Nephron progenitor cell (in vitro differentiated cells): Measurements from ENCODE around the gene ASH1L.

Source experiments
- DNase-seq: peaks from one replicate; pipeline ENCODE4 v3.0.0; 2021
- H3K27ac Mint-ChIP-seq: 2 replicates; pipeline ENCODE4 v1.8.0; 2021; ENCODE audit warnings: mild to moderate bottlenecking, moderate library complexity, mixed read lengths
- H3K27me3 Mint-ChIP-seq: 2 replicates; pipeline ENCODE4 v1.8.0; 2021; ENCODE audit warnings: mild to moderate bottlenecking, low read depth, mixed read lengths; ENCODE audit not compliant: poor library complexity
- H3K36me3 Mint-ChIP-seq: 2 replicates; pipeline ENCODE4 v1.8.0; 2021; ENCODE audit warnings: low read depth, mixed read lengths
- H3K4me1 Mint-ChIP-seq: 2 replicates; pipeline ENCODE4 v1.8.0; 2021; ENCODE audit warnings: mixed read lengths
- H3K4me3 Mint-ChIP-seq: 2 replicates; pipeline ENCODE4 v1.8.0; 2021; ENCODE audit warnings: mild to moderate bottlenecking, moderate library complexity, mixed read lengths
- H3K9me3 Mint-ChIP-seq: 2 replicates; pipeline ENCODE4 v1.8.0; 2021; ENCODE audit warnings: mild to moderate bottlenecking, moderate library complexity, mixed read lengths
- TF ChIP-seq, protein P1 (sequence below): fragments of 200-600 bp; sonication (generic); IDR thresholded peaks from 2 replicates; pipeline ENCODE4 v1.5.0; 2021; ENCODE audit warnings: antibody characterized with exemption

The ASH1L gene

DNA sequence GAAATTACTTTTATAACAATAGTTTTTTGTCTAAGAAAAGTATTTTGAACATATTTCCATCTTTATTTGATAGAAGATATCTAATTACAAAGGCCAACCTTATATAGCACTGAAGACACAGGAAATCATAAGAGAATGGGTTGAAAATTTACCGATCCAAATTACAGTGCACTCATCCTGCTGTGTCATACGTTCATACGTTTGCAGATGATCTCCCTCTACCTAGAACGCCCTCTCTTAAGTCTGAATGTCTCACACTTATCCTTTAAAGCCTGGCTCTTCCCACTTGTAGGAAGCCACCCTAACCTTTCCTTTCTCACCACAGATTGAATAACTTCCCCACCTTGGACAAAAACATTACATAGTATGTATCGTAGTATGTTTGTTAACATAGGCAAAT, 9.3 kb downstream of the ASH1L start:
- Mint-ChIP-seq H3K9me3 (peaks cover 28% of the 10 kb centered on the region), H3K4me3 (no peak overlapping the region), H3K4me1 (peaks cover 9% of the 10 kb centered on the region), H3K36me3 (peaks cover 63% of the 10 kb centered on the region), H3K27me3 (no peaks in the 10 kb centered on the region), H3K27ac (no peak overlapping the region)
- TF ChIP-seq, protein P1, sequence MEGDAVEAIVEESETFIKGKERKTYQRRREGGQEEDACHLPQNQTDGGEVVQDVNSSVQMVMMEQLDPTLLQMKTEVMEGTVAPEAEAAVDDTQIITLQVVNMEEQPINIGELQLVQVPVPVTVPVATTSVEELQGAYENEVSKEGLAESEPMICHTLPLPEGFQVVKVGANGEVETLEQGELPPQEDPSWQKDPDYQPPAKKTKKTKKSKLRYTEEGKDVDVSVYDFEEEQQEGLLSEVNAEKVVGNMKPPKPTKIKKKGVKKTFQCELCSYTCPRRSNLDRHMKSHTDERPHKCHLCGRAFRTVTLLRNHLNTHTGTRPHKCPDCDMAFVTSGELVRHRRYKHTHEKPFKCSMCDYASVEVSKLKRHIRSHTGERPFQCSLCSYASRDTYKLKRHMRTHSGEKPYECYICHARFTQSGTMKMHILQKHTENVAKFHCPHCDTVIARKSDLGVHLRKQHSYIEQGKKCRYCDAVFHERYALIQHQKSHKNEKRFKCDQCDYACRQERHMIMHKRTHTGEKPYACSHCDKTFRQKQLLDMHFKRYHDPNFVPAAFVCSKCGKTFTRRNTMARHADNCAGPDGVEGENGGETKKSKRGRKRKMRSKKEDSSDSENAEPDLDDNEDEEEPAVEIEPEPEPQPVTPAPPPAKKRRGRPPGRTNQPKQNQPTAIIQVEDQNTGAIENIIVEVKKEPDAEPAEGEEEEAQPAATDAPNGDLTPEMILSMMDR: no peak
- DNase-seq: no peak

DNA sequence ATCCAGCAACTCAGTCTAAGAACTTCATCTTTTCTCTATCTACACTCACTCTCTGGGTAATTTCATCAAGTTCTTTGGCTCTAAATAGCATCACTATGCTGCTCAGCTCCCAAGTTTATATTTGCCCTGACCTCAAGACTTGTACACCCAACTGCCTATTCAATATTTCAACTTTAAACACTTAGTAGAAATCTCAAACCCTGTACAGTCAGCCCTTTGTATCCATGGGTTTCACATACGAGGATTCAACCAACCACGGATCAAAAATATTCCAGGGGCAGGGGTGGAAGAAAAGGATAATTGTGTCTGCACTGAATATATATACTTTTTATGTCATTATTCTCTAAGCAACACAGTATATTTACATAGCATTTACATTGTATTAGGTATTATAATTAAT, 13.9 kb downstream of the ASH1L start:
- Mint-ChIP-seq H3K27me3 (no peaks in the 10 kb centered on the region), H3K4me1 (peaks cover 24% of the 10 kb centered on the region), H3K9me3 (peaks cover 28% of the 10 kb centered on the region), H3K36me3 (peaks cover 39% of the 10 kb centered on the region), H3K27ac (peak overlapping the region; percentile 17), H3K4me3 (no peak overlapping the region)
- TF ChIP-seq, protein P1: no peak
- no peak for DNase-seq

DNA sequence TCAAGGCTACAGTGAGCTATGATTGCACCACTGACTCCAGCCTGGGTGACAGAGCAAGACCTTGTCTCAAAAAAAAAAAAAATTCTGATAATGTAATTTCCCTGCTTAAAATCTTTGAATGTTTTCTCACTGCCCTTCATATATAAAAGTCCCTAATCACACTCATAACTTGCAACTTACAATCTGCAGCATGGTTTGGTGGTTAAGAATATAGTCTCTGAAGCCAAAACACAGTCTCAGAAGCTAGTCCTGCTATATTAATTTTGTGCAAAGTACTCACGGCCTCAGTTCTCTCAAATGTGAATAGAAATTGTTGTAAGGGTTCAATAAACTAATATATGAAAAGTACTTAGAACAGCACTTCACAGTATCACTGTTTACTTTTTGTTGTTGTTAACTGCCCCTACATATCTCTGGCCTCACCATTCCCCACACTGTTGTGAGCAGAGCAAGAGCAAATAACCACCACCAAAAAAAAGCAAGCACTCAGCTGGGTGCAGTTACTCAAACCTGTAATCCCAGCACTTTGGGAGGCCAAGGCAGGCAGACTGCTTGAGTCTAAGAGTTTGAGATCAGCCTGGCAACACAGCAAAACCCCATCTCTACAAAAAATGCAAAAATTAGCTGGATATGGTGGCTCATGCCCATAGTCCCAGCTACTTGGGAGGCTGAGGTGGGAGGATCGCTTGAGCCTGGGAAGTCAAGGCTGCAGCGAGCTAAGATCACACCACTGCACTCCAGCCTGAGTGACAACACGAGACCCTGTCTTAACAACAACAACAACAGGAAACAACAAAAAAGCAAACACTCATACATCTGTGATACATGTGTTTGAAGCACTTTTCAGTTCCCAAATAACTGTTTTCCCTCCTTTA, 22.4 kb downstream of the ASH1L start:
- H3K9me3 Mint-ChIP-seq: no peaks in the 10 kb centered on the region
- peaks cover 10% of the 10 kb centered on the region for H3K36me3 Mint-ChIP-seq
- H3K27ac Mint-ChIP-seq: peak overlapping the region; percentile 67
- DNase-seq: no peak
- no peaks in the 10 kb centered on the region for H3K27me3 Mint-ChIP-seq
- peaks cover 27% of the 10 kb centered on the region for H3K4me1 Mint-ChIP-seq
- TF ChIP-seq, protein P1: no peak
- H3K4me3 Mint-ChIP-seq: no peak overlapping the region

DNA sequence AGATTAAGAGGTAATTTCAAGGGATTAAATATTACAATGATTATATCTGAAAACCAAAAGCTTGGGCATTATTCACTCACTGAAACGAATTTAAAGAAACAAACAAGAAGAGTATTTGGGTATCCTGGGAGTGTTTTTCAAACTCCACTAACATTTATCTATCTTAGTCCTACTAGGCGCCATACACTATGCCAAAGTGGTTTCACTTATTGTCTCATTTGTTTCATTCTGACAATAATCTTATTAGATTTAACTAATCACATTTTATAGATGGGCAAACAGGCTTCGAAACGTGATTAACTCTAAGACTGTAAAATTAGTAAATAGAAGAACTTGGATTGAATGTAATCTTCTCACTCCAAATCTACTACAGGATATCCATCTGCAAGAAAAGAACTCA, 25.4 kb downstream of the ASH1L start:
- Mint-ChIP-seq H3K4me1 (peaks cover 27% of the 10 kb centered on the region), H3K4me3 (no peak overlapping the region), H3K27ac (no peak overlapping the region), H3K27me3 (no peaks in the 10 kb centered on the region), H3K9me3 (peaks cover 3% of the 10 kb centered on the region), H3K36me3 (peaks cover 33% of the 10 kb centered on the region)
- no peak for DNase-seq
- TF ChIP-seq, protein P1: no peak

DNA sequence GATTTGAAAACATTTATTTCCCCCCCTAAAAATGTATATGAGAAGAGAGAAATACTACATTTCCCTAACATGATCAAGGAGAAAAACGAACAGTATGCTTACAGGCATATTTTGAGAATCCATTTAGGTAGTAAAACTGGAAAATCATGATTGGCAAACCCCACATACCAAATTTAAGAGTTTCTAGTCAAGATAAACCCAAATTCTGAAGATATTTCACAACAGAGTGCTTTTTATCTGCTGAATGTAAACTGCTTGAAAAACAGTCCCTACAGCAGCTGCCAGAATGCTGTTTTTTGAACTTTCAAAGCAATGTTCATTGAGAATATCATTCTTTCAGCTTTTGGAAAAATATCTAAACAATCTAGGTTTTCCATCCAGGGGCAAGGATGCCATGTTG, 31.0 kb downstream of the ASH1L start:
- peaks cover 3% of the 10 kb centered on the region for H3K9me3 Mint-ChIP-seq
- no peak overlapping the region for H3K4me3 Mint-ChIP-seq
- H3K27ac Mint-ChIP-seq: no peak overlapping the region
- no peak for DNase-seq
- TF ChIP-seq, protein P1: no peak
- H3K27me3 Mint-ChIP-seq: no peaks in the 10 kb centered on the region
- no peaks in the 10 kb centered on the region for H3K4me1 Mint-ChIP-seq
- peaks cover 31% of the 10 kb centered on the region for H3K36me3 Mint-ChIP-seq

DNA sequence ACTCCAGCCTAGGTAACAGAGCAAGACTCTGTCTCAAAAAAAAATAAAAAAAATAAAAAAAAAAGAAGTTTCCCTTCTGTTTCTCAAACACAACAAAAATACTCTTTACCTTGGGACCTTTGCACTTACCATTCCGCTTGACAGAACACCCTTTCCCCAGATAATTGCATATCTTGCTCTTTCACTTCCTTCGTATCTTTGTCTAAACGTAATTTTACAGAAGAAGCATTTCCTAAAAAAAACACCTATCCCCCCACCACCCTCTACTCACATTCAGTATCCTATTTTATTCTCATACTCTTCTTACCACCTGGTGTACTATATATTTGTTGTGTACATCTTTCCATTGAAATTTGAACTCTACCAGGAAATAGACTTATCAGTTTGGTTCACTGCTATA, 32.7 kb downstream of the ASH1L start:
- Mint-ChIP-seq H3K36me3 (peaks cover 31% of the 10 kb centered on the region), H3K9me3 (peaks cover 3% of the 10 kb centered on the region), H3K4me1 (no peaks in the 10 kb centered on the region), H3K27ac (peak overlapping the region; percentile 64), H3K27me3 (no peaks in the 10 kb centered on the region), H3K4me3 (no peak overlapping the region)
- DNase-seq: no peak
- TF ChIP-seq, protein P1: no peak
